HG03565 (cell line): ENCODE measurements around the gene ADARB2.
"Not testable (repeated sequence)": the region's sequence is repeated elsewhere in the genome, so short reads cannot be mapped to it uniquely, and the experiment has no call there.

ENCODE experiments used
- ATAC-seq: cut with Tn5 transposase; IDR thresholded peaks from one replicate; pipeline ENCODE4 v1.9.1; 2021; ENCODE audit warnings: mild to moderate bottlenecking, moderate library complexity; ENCODE audit not compliant: unreplicated experiment

ADARB2 gene

GRCh38 chr10:1402016-1402770, 335.1 kb downstream of the ADARB2 start:
- ATAC-seq = no peak

DNA sequence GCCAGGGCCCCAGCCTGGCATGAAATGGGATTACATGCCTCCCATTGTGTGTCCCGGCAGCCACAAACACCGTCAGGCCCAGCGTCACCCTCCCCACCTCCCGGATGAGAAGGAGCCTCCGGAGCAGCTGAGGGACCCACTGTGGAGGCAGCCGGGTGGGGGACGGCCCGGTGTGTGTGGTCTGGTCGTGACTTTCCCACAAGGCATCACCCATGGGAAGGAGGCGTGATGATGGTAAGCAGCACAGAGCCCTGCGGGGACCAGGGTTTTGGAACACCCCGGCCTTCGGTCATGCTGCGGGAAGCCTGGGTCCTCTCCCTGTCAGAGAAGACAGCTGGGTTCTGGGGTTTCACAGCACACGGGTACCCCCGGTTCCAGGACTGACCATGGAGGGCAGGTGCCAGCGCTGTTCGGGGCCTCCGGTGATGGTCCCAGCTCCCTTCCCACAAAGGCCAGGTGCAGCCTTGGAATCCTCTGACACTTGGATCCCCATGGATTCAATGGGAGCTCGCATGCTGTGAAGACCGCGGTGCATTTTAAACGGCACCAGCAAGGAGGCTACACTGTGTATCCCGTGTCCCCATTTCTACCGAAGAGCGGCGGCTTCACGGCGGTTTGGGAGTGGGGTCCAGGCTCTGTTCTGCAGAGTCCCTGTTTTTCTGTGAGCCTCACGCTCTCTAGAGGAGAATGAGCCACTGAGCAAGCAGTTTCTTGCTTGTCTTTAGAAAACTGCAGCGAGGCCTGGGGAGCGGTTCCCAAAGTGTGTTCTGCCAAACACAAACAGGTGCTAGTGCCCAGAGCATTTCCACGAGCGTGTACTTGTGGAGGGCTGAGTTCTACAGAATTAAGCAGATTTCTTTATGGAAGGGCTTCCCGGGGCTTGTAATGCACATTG, 336.0 kb downstream of the ADARB2 start:
- ATAC-seq = no peak

GRCh38 chr10:1400101-1401070, 336.9 kb downstream of the ADARB2 start:
- no peak for ATAC-seq

DNA sequence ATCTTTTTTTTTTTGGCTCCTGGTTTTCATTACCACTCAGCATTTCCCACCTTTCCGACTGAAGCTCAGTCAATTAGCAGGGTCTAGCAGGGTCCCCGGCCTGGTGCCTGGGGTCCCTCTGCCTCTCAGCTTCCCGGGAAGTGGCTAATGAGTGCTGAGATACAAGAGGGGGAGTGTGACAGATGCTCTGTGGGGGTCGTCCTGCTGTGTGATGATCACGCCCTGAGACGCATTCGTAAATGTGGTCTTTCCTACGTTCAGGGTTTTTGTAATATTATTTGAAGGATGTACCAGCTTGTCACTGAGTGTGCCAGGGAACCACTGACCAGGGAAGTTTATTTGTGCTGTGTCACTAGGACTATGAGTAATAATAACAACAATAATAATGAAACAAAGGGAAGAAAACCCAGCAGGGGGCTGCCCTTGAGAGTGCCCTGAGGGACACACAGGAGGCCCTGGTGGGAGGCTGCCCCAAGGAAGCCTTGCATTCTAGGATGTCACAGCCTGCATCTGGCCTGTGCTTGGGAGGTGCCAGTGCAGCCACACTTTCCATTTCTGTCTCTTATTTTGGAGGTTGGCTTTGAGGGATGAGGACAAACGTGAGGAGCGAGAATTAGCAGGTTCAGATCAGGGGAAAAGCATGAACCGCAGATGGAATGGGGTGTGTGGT, 337.8 kb downstream of the ADARB2 start:
- ATAC-seq = no peak

DNA sequence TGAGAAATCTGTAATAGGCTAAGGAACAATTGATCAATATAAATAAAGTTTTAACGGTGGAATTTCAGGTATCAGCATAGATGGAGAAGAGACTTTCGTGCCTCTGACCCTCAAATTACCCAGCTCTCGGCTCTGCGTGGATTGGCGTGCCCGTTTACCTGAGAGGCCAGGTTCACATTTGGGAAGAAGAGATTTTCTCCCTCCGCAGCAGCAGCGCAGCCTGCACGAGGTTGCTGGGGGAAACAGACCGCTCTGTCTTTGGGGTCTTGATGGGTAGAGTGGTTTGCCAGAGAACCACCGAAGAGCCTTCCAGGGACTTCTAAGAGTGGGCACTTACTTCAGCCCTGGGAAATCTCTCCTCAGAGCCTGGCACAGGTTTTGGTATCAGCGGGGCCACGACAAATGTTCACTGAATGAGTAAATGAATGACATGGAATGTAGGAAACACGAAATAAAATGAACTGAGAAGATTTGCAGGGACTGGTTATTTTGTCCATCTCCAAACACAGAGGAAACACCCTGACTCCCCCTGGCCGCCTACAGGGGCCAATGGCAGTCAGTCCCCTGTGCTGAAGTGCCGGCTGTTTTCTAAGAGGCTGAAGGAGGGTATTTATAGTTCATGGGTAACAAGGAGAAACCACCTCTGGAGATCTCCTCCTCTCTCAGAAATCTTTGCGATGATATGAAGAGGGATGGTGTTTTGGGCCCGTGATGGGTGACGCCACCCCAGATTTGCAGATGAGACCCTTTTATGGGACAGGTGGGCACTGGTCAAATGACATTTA, 338.5 kb downstream of the ADARB2 start:
- no peak for ATAC-seq

GRCh38 chr10:1398116-1398515, 339.2 kb downstream of the ADARB2 start:
- not testable (repeated sequence) for ATAC-seq

DNA sequence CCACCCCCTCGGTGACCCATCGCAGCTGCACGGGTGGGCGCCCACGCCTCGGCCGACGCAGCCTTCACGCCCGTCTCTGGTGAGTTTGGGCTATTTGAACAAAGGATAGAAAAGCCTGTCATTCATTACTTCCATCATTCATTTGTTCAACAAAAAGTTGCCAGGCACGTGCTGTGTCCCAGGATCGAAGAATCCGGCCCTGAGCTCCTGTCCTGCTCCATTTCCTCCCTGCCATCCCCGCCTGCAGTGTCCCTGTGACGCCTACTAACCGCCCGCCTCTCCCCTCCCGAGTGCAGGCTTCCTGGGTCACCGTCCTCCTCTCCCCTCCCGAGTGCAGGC, 341.1 kb downstream of the ADARB2 start:
- no peak for ATAC-seq

DNA sequence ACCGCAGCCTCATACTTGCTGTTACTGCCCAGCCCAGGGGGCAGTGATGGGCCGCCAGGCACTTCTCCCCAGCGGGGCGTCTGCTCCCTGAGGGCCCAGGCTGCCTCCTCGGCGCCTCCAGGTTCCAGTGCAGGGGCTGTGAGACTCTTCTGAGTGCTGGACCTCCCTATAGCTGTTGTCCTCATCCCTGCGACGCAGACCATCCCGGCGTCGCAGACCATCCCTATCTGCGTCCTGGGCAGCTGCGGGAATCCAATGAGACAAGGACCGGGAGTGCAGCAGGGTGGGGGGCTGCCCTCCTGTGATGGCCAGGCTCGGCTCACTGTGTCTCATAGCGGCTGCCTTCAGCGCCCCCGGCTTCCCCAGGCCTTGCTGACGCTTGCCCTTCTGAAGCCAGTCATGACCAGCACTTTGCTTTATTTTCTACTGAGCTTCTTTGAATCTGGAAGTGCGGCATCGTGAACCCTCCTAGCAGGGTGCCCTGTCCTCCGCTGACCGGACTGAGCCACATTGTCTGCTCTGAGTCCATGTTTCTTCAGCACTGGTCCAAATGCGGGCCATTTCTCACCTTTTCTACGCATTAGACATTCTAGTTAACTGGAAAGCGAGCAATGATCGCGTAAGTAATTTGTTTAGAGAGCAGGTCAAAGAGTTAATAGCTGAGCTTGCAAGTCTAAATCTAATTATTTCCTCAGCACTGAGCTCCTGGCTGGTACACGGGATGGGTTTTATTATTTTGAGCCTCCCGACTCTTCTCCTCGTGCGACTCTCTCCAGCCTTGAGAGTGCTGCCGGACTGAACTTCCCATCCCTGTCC, 341.6 kb downstream of the ADARB2 start:
- ATAC-seq = no peak

- no peak for ATAC-seq
Observed at GRCh38 chr10:1395025-1395480, 342.3 kb downstream of the ADARB2 start.

DNA sequence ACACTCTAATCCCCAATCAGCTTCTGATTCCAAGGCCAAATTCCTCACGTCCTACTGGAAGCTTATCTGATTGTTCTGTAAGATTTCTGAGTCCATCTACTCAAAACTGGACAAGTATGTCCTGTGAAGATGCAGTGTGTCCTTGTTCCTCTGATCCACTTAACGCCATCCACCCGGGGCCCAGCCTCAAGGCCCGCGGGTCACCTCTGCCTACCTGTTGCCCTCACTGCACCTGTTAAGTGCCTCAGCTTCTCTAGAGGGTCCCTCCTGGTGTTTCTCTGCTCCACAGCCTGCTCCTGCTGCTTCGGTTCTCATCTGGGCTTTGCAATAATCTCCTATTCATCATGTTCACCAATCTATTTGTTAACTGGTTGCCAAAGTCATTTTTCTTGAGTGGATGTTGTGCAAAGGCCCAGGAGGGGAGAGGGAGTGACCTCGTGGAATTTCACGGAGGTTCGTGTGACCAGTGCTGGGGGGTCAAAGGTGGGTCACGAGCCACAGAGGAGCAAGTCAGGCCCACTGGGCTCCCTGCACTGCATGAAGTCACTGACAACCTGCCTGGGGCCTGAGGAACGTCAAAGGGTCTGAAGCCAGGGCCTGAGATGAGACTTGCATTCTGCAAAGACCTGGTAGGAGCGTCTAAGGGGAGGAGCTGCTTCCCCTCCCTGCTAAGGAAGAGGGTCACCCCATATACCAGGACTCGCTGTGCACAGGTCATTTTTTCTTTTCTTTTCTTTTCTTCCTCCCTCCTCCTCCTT, 343.0 kb downstream of the ADARB2 start:
- no peak for ATAC-seq

- no peak for ATAC-seq
Observed at GRCh38 chr10:1393481-1393880, 343.8 kb downstream of the ADARB2 start.

DNA sequence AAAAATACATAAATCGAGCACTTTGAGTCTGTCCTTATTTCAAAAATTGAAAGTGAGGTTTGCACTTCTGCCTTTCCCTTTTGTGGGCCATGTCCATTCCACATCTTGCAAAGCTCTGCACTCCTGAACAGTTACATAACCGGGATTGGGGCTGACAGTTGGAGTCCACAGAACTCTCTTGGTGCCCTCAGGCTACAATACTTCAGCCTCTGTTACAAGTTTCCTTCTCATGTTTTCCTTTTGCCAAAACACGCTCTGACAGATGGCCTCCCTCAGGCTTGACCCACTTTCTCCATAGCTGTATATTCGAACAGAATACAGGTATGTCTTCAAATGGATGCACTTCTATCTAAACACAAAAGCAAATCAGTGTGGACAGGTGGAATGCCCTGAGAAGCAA, 345.2 kb downstream of the ADARB2 start:
- no peak for ATAC-seq

GRCh38 chr10:1390200-1390599, 347.1 kb downstream of the ADARB2 start:
- ATAC-seq = no peak

DNA sequence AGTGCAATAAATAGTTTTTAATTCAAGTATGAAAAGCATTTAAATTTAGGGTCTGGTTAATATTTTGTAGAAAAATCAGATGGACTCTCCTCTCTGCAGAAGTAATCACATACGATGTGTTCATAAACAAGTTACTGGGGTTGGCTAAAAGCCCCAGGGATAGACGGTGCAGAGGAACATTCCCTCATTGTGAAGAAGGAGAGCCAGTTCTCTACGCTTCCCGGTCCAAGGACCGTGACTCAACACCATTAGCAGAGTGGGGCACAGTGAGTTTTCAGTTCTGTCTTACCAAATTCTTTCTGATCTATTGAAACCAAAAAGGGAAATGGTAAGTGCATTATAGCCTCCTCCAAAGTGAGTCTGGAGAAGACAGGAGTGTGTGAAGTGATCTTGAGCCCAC, 353.3 kb downstream of the ADARB2 start:
- ATAC-seq = no peak

DNA sequence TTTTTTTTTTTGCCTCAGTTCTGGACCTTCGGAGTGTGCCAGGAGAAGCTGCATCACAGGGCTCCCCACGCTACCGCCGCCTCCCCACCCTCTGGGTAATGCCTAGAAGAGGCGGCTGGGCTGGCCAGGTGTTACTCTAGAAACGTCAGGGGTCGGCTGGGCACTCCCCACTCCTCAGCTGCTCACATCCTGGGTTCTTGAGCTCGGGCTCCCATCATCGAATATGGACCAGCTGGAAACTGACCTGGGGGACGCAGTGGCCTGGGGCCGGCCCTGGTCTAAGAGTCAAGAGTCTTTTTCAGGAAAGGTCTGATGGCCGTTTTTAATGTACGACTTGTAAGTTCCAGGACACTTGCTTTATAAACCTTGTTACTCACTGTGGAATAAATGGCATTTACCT, 354.6 kb downstream of the ADARB2 start:
- no peak for ATAC-seq

- ATAC-seq = no peak
Observed at GRCh38 chr10:1381339-1381738, 356.0 kb downstream of the ADARB2 start.

GRCh38 chr10:1380088-1380671, 357.1 kb downstream of the ADARB2 start:
- ATAC-seq = no peak

- no peak for ATAC-seq
Observed at GRCh38 chr10:1379601-1380000, 357.7 kb downstream of the ADARB2 start.
